Measurements from ENCODE around the gene NAP1L4.

Gene NAP1L4

GRCh38 chr11:2934611-2935239 is 57.4 kb downstream of the NAP1L4 start:
- no peak for DNase-seq (ENCODE audit: low read depth in 2 of 2)

GRCh38 chr11:2934021-2934550 is 58.0 kb downstream of the NAP1L4 start:
- no peak for DNase-seq (ENCODE audit: low read depth in 2 of 2)

GRCh38 chr11:2933375-2934020 is 58.6 kb downstream of the NAP1L4 start:
- peak in 1 of 2 donors; percentile 28 for DNase-seq (ENCODE audit: low read depth in 2 of 2)

- no peak for DNase-seq (ENCODE audit: low read depth in 2 of 2)
Observed at GRCh38 chr11:2932850-2933251, 59.3 kb downstream of the NAP1L4 start.

GRCh38 chr11:2931771-2932738 is 60.1 kb downstream of the NAP1L4 start:
- no peak for DNase-seq (ENCODE audit: low read depth in 2 of 2)

GRCh38 chr11:2931420-2931746 is 60.7 kb downstream of the NAP1L4 start:
- DNase-seq (ENCODE audit: low read depth in 2 of 2) = no peak

- DNase-seq (ENCODE audit: low read depth in 2 of 2) = peak; percentile 34 to 36
Observed at GRCh38 chr11:2930704-2931419, 61.3 kb downstream of the NAP1L4 start.

- DNase-seq (ENCODE audit: low read depth in 2 of 2) = peak in 1 of 2 donors; percentile 26
Observed at GRCh38 chr11:2929950-2930703, 62.0 kb downstream of the NAP1L4 start.

GRCh38 chr11:2929531-2929949 is 62.6 kb downstream of the NAP1L4 start:
- DNase-seq (ENCODE audit: low read depth in 2 of 2) = peak in 1 of 2 donors; percentile 46

GRCh38 chr11:2928605-2929530 is 63.3 kb downstream of the NAP1L4 start, which contains the start of gene PHLDA2:
TSS of gene PHLDA2 (minus strand) at chr11:2929420. CDS start at chr11:2929364, 56 bp downstream.
- peak; percentile 55 to 61 for DNase-seq (ENCODE audit: low read depth in 2 of 2)

GRCh38 chr11:2927851-2928604 is 64.1 kb downstream of the NAP1L4 start:
- DNase-seq (ENCODE audit: low read depth in 2 of 2) = no peak

GRCh38 chr11:2927121-2927800 is 64.9 kb downstream of the NAP1L4 start:
- DNase-seq (ENCODE audit: low read depth in 2 of 2) = no peak

GRCh38 chr11:2926611-2927051 is 65.5 kb downstream of the NAP1L4 start:
- DNase-seq (ENCODE audit: low read depth in 2 of 2) = no peak

- no peak for DNase-seq (ENCODE audit: low read depth in 2 of 2)
Observed at GRCh38 chr11:2924821-2925675, 67.1 kb downstream of the NAP1L4 start.

GRCh38 chr11:2924381-2924780 is 67.7 kb downstream of the NAP1L4 start:
- DNase-seq (ENCODE audit: low read depth in 2 of 2) = no peak

GRCh38 chr11:2923446-2924375 is 68.4 kb downstream of the NAP1L4 start:
- DNase-seq (ENCODE audit: low read depth in 2 of 2) = no peak
